ENCODE results near the gene PEDS1. TPM values are rescaled to one million over a fixed set of nuclear protein-coding genes. Genes with fewer than 3 reads are reported as not detected.
A peak's percentile ranks its signal among the peaks of the same experiment; 100 is the strongest.

Gene PEDS1
- total and polyA plus RNA-seq, 2 of the 13 experiments (the other 11 are each of a cell fraction or from before 2014, with no cell fraction given): 30.5 to 93.9 TPM

DNA sequence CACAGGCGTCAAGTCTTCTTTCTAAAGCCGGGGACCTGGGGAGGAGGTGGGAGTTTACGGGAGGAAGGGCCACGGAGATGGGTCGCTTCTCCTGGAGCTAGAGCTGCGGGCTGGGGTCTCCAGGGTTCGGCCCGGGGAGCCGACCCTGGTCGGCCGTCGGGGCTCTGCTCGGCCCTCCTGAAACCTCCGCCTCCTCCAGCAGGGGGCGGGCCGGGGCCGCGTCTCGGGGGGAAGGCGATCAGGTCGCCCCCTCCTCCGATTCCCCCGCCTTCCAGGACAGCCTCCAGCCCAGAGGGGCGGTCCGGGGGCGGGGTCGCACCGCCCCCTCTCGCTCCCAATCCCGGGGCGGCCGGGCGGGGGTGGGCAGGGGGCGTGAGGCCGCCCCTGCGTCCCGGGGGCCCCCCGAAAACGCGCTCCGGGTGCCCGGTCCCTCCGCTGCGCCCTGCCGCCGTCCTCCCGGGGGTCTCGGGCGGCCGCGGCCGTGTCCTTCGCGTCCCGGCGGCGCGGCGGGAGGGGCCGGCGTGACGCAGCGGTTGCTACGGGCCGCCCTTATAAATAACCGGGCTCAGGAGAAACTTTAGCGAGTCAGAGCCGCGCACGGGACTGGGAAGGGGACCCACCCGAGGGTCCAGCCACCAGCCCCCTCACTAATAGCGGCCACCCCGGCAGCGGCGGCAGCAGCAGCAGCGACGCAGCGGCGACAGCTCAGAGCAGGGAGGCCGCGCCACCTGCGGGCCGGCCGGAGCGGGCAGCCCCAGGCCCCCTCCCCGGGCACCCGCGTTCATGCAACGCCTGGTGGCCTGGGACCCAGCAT lies 36.9 kb upstream of the PEDS1 start, which contains the start of gene CEBPB (continued):
- TF ChIP-seq MBNL3 (CRISPR knock-in tag; conservative IDR thresholded peaks at IDR 0.05) (no peak), ZFP41 (CRISPR knock-in tag; IDR thresholded peaks at IDR 0.05; ENCODE audit: borderline replicate concordance) (0 out of 2 replicates have a peak, but pooled peaks have one; percentile 69), NCOR1 (IDR thresholded peaks at IDR 0.05; ENCODE audit: borderline replicate concordance, low read length) (no peak), MED1 (CRISPR knock-in tag; IDR thresholded peaks at IDR 0.05) (peak; percentile 96), MTA3 (CRISPR knock-in tag; IDR thresholded peaks at IDR 0.05) (no peak), SYNCRIP (IDR thresholded peaks at IDR 0.05; ENCODE audit: insufficient read depth, low read depth, low read length) (no peak), ZMAT3 (CRISPR knock-in tag; conservative IDR thresholded peaks at IDR 0.05) (peak; percentile 93; the same call in 1 of the 2 replicates), ZBTB1 (CRISPR knock-in tag; IDR thresholded peaks at IDR 0.05; ENCODE audit: borderline replicate concordance) (peak; percentile 41; the same call in 1 of the 2 replicates), ZBTB42 (CRISPR knock-in tag; IDR thresholded peaks at IDR 0.05) (no peak; the same call in 1 of the 2 replicates), ZNF24 (IDR thresholded peaks at IDR 0.05) (peak; percentile 29; the same call in 1 of the 2 replicates), PPARG (CRISPR knock-in tag; conservative IDR thresholded peaks at IDR 0.05) (0 out of 2 replicates have a peak, but pooled peaks have one; percentile 38), BHLHE40 (IDR thresholded peaks at IDR 0.05; ENCODE audit: low read length) (peak; percentile 91), TSC22D2 (CRISPR knock-in tag; IDR thresholded peaks at IDR 0.05; ENCODE audit: borderline replicate concordance) (peak; percentile 96), HOXA5 (CRISPR knock-in tag; IDR thresholded peaks at IDR 0.05) (peak; percentile 99), SP140L (CRISPR knock-in tag; IDR thresholded peaks at IDR 0.05; ENCODE audit: borderline replicate concordance) (peak; percentile 88; the same call in 1 of the 2 replicates), ZFAT (CRISPR knock-in tag; conservative IDR thresholded peaks at IDR 0.05) (no peak), CC2D1A (CRISPR knock-in tag; IDR thresholded peaks at IDR 0.05) (0 out of 2 replicates have a peak, but pooled peaks have one; percentile 85), BRD4 (CRISPR knock-in tag; IDR thresholded peaks at IDR 0.05) (peak; percentile 60; the same call in 1 of the 2 replicates), ZNF7 (CRISPR knock-in tag; IDR thresholded peaks at IDR 0.05) (peak; percentile 48; the same call in 1 of the 2 replicates)
- TF ChIP-seq, protein P1, sequence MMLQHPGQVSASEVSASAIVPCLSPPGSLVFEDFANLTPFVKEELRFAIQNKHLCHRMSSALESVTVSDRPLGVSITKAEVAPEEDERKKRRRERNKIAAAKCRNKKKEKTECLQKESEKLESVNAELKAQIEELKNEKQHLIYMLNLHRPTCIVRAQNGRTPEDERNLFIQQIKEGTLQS (CRISPR knock-in tag; IDR thresholded peaks at IDR 0.05): peak; percentile 70
- TF ChIP-seq, protein P2, sequence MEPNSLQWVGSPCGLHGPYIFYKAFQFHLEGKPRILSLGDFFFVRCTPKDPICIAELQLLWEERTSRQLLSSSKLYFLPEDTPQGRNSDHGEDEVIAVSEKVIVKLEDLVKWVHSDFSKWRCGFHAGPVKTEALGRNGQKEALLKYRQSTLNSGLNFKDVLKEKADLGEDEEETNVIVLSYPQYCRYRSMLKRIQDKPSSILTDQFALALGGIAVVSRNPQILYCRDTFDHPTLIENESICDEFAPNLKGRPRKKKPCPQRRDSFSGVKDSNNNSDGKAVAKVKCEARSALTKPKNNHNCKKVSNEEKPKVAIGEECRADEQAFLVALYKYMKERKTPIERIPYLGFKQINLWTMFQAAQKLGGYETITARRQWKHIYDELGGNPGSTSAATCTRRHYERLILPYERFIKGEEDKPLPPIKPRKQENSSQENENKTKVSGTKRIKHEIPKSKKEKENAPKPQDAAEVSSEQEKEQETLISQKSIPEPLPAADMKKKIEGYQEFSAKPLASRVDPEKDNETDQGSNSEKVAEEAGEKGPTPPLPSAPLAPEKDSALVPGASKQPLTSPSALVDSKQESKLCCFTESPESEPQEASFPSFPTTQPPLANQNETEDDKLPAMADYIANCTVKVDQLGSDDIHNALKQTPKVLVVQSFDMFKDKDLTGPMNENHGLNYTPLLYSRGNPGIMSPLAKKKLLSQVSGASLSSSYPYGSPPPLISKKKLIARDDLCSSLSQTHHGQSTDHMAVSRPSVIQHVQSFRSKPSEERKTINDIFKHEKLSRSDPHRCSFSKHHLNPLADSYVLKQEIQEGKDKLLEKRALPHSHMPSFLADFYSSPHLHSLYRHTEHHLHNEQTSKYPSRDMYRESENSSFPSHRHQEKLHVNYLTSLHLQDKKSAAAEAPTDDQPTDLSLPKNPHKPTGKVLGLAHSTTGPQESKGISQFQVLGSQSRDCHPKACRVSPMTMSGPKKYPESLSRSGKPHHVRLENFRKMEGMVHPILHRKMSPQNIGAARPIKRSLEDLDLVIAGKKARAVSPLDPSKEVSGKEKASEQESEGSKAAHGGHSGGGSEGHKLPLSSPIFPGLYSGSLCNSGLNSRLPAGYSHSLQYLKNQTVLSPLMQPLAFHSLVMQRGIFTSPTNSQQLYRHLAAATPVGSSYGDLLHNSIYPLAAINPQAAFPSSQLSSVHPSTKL (CRISPR knock-in tag; IDR thresholded peaks at IDR 0.05): peak; percentile 56
- TF ChIP-seq, protein P3, sequence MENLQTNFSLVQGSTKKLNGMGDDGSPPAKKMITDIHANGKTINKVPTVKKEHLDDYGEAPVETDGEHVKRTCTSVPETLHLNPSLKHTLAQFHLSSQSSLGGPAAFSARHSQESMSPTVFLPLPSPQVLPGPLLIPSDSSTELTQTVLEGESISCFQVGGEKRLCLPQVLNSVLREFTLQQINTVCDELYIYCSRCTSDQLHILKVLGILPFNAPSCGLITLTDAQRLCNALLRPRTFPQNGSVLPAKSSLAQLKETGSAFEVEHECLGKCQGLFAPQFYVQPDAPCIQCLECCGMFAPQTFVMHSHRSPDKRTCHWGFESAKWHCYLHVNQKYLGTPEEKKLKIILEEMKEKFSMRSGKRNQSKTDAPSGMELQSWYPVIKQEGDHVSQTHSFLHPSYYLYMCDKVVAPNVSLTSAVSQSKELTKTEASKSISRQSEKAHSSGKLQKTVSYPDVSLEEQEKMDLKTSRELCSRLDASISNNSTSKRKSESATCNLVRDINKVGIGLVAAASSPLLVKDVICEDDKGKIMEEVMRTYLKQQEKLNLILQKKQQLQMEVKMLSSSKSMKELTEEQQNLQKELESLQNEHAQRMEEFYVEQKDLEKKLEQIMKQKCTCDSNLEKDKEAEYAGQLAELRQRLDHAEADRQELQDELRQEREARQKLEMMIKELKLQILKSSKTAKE (CRISPR knock-in tag; IDR thresholded peaks at IDR 0.05; ENCODE audit: borderline replicate concordance): no peak; the same call in none of the 2 replicates
- TF ChIP-seq, protein P4, sequence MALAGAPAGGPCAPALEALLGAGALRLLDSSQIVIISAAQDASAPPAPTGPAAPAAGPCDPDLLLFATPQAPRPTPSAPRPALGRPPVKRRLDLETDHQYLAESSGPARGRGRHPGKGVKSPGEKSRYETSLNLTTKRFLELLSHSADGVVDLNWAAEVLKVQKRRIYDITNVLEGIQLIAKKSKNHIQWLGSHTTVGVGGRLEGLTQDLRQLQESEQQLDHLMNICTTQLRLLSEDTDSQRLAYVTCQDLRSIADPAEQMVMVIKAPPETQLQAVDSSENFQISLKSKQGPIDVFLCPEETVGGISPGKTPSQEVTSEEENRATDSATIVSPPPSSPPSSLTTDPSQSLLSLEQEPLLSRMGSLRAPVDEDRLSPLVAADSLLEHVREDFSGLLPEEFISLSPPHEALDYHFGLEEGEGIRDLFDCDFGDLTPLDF (CRISPR knock-in tag; IDR thresholded peaks at IDR 0.05): 0 out of 2 replicates have a peak, but pooled peaks have one; percentile 21

Measured in HepG2 (cell line).